ENCODE results near the gene POFUT2. TPM values are rescaled to one million over a fixed set of nuclear protein-coding genes. Genes with fewer than 3 reads are reported as not detected.

Gene POFUT2
- total RNA-seq, 2 donors from 2014 or later = 16.5 to 23.5 TPM

- ATAC-seq (peak; percentile 45 to 51), DNase-seq (ENCODE audit: low spot score) (no peak)
- Mint-ChIP-seq H3K4me3 (no peak overlapping the region), H3K9me3 (no peaks in the 10 kb centered on the region), H3K27ac (no peak overlapping the region), H3K36me3 (no peaks in the 10 kb centered on the region), H3K27me3 (peaks cover 9 to 22% of the 10 kb centered on the region in 2 donors), H3K4me1 (ENCODE audit: low read depth in 2 of 2) (peaks cover 7 to 14% of the 10 kb centered on the region in 2 donors)
Measured at GRCh38 chr21:45256912-45257672, 30.6 kb downstream of the POFUT2 start.

GRCh38 chr21:45256021-45256911, 31.4 kb downstream of the POFUT2 start:
- Mint-ChIP-seq H3K9me3 (no peaks in the 10 kb centered on the region), H3K27me3 (peaks cover 15 to 22% of the 10 kb centered on the region in 2 donors), H3K4me1 (ENCODE audit: low read depth in 2 of 2) (peaks cover 7 to 14% of the 10 kb centered on the region in 2 donors), H3K36me3 (no peaks in the 10 kb centered on the region), H3K27ac (no peak overlapping the region), H3K4me3 (no peak overlapping the region)
- ATAC-seq (peak; percentile 3 to 46), DNase-seq (ENCODE audit: low spot score) (no peak)

- DNase-seq (ENCODE audit: low spot score) = no peak
Measured at GRCh38 chr21:45255381-45256020, 32.2 kb downstream of the POFUT2 start.

GRCh38 chr21:45254460-45254930, 33.2 kb downstream of the POFUT2 start:
- H3K4me3 Mint-ChIP-seq = no peak overlapping the region
- peaks cover 7 to 14% of the 10 kb centered on the region in 2 donors for H3K4me1 Mint-ChIP-seq (ENCODE audit: low read depth in 2 of 2)
- no peaks in the 10 kb centered on the region for H3K36me3 Mint-ChIP-seq
- DNase-seq (ENCODE audit: low spot score) = no peak
- ATAC-seq = no peak
- H3K27me3 Mint-ChIP-seq = peaks cover 18 to 28% of the 10 kb centered on the region in 2 donors
- H3K9me3 Mint-ChIP-seq = no peaks in the 10 kb centered on the region
- no peak overlapping the region for H3K27ac Mint-ChIP-seq

More at GRCh38 chr21:45255381-45256020, 32.2 kb downstream of the POFUT2 start:
- Mint-ChIP-seq H3K36me3 (no peaks in the 10 kb centered on the region), H3K27ac (no peak overlapping the region), H3K4me1 (ENCODE audit: low read depth in 2 of 2) (peaks cover 7 to 14% of the 10 kb centered on the region in 2 donors), H3K9me3 (no peaks in the 10 kb centered on the region), H3K4me3 (no peak overlapping the region), H3K27me3 (peaks cover 15 to 26% of the 10 kb centered on the region in 2 donors)
- no peak for ATAC-seq

- H3K4me1 Mint-ChIP-seq (ENCODE audit: low read depth in 2 of 2) = peaks cover 7 to 14% of the 10 kb centered on the region in 2 donors
- no peaks in the 10 kb centered on the region for H3K36me3 Mint-ChIP-seq
- no peak overlapping the region for H3K27ac Mint-ChIP-seq
- ATAC-seq (no peak), DNase-seq (ENCODE audit: low spot score) (no peak)
- no peak overlapping the region for H3K4me3 Mint-ChIP-seq
- H3K27me3 Mint-ChIP-seq = peaks cover 23 to 30% of the 10 kb centered on the region in 2 donors
- H3K9me3 Mint-ChIP-seq = no peaks in the 10 kb centered on the region
Measured at GRCh38 chr21:45253633-45254459, 33.8 kb downstream of the POFUT2 start.

- Mint-ChIP-seq H3K4me3 (no peak overlapping the region), H3K27me3 (peaks cover 23% of the 10 kb centered on the region in 2 donors), H3K27ac (no peak overlapping the region), H3K9me3 (no peaks in the 10 kb centered on the region), H3K36me3 (no peaks in the 10 kb centered on the region), H3K4me1 (ENCODE audit: low read depth in 2 of 2) (peaks cover 7 to 14% of the 10 kb centered on the region in 2 donors)
- ATAC-seq (no peak), DNase-seq (ENCODE audit: low spot score) (no peak)
Measured at GRCh38 chr21:45253180-45253579, 34.5 kb downstream of the POFUT2 start.

- H3K4me3 Mint-ChIP-seq = no peak overlapping the region
- ATAC-seq (no peak), DNase-seq (ENCODE audit: low spot score) (no peak)
- H3K36me3 Mint-ChIP-seq = no peaks in the 10 kb centered on the region
- peaks cover 7 to 14% of the 10 kb centered on the region in 2 donors for H3K4me1 Mint-ChIP-seq (ENCODE audit: low read depth in 2 of 2)
- no peak overlapping the region for H3K27ac Mint-ChIP-seq
- H3K27me3 Mint-ChIP-seq = peaks cover 23 to 25% of the 10 kb centered on the region in 2 donors
- H3K9me3 Mint-ChIP-seq = no peaks in the 10 kb centered on the region
Measured at GRCh38 chr21:45252448-45252925, 35.2 kb downstream of the POFUT2 start.

GRCh38 chr21:45251635-45252447, 35.9 kb downstream of the POFUT2 start:
- Mint-ChIP-seq H3K27me3 (peaks cover 23 to 27% of the 10 kb centered on the region in 2 donors), H3K4me1 (ENCODE audit: low read depth in 2 of 2) (peaks cover 7 to 8% of the 10 kb centered on the region in 2 donors), H3K4me3 (no peak overlapping the region), H3K27ac (no peak overlapping the region), H3K36me3 (no peaks in the 10 kb centered on the region), H3K9me3 (no peaks in the 10 kb centered on the region)
- ATAC-seq (no peak), DNase-seq (ENCODE audit: low spot score) (no peak)

- Mint-ChIP-seq H3K27me3 (peaks cover 23 to 27% of the 10 kb centered on the region in 2 donors), H3K9me3 (no peaks in the 10 kb centered on the region), H3K4me3 (no peak overlapping the region), H3K27ac (no peak overlapping the region), H3K36me3 (no peaks in the 10 kb centered on the region), H3K4me1 (ENCODE audit: low read depth in 2 of 2) (peaks cover 5 to 7% of the 10 kb centered on the region in 2 donors)
- DNase-seq (ENCODE audit: low spot score) = no peak
- no peak for ATAC-seq
Measured at GRCh38 chr21:45250914-45251634, 36.6 kb downstream of the POFUT2 start.

GRCh38 chr21:45250272-45250671, 37.4 kb downstream of the POFUT2 start:
- ATAC-seq (no peak), DNase-seq (ENCODE audit: low spot score) (no peak)
- H3K9me3 Mint-ChIP-seq = no peaks in the 10 kb centered on the region
- H3K4me1 Mint-ChIP-seq (ENCODE audit: low read depth in 2 of 2) = peaks cover 4 to 7% of the 10 kb centered on the region in 2 donors
- H3K36me3 Mint-ChIP-seq = no peaks in the 10 kb centered on the region
- peaks cover 23 to 24% of the 10 kb centered on the region in 2 donors for H3K27me3 Mint-ChIP-seq
- H3K4me3 Mint-ChIP-seq = no peak overlapping the region
- H3K27ac Mint-ChIP-seq = no peak overlapping the region

- H3K27me3 Mint-ChIP-seq = peaks cover 17 to 20% of the 10 kb centered on the region in 2 donors
- no peak overlapping the region for H3K4me3 Mint-ChIP-seq
- H3K4me1 Mint-ChIP-seq (ENCODE audit: low read depth in 2 of 2) = peaks cover under 1 to 2% of the 10 kb centered on the region in 2 donors
- DNase-seq (ENCODE audit: low spot score) = no peak
- no peak for ATAC-seq
- H3K27ac Mint-ChIP-seq = no peak overlapping the region
- peaks cover under 1% of the 10 kb centered on the region for H3K36me3 Mint-ChIP-seq
- H3K9me3 Mint-ChIP-seq = no peaks in the 10 kb centered on the region
Measured at GRCh38 chr21:45249626-45250025, 38.1 kb downstream of the POFUT2 start.
